Measurements from ENCODE around the gene NT5DC2. TPM values are rescaled to one million over a fixed set of nuclear protein-coding genes. Genes with fewer than 3 reads are reported as not detected.

The NT5DC2 gene
- polyA plus RNA-seq, 1 experiment = 97.9 TPM

- H3K27ac ChIP-seq (ENCODE audit: low read depth, low read length) = no peak overlapping the region
- no peaks in the 10 kb centered on the region; the same call in 1 of the 2 replicates for H3K9me3 ChIP-seq (ENCODE audit: control insufficient read depth, insufficient read depth, low read length)
- ChIA-PET POLR2A (no interaction called here), CTCF (no interaction called here)
- no peak overlapping the region for H3K4me3 ChIP-seq (ENCODE audit: low read depth, low read length)
- no peaks in the 10 kb centered on the region for H3K27me3 ChIP-seq (ENCODE audit: control insufficient read depth, insufficient read depth, low read length)
- TF ChIP-seq CTCF (IDR thresholded peaks at IDR 0.05; ENCODE audit: low read depth, low read length) = no peak
- no peak for DNase-seq (ENCODE audit: low read depth, low spot score)
Observed at GRCh38 chr3:52503788-52504424, 29.8 kb downstream of the NT5DC2 start.

- H3K4me3 ChIP-seq (ENCODE audit: low read depth, low read length) = no peak overlapping the region
- CTCF ChIA-PET = no interaction called here
- H3K9me3 ChIP-seq (ENCODE audit: control insufficient read depth, insufficient read depth, low read length) = no peaks in the 10 kb centered on the region; the same call in 1 of the 2 replicates
- POLR2A ChIA-PET = interaction anchor here (0.7 kb wide), 1 partner anchor 9 kb away, joined by 3 read pairs; no protein-coding TSS in a partner anchor
- no peak for TF ChIP-seq CTCF (IDR thresholded peaks at IDR 0.05; ENCODE audit: low read depth, low read length)
- H3K27ac ChIP-seq (ENCODE audit: low read depth, low read length) = no peak overlapping the region
- no peak for DNase-seq (ENCODE audit: low read depth, low spot score)
- H3K27me3 ChIP-seq (ENCODE audit: control insufficient read depth, insufficient read depth, low read length) = no peaks in the 10 kb centered on the region
Observed at GRCh38 chr3:52502808-52503350, 30.8 kb downstream of the NT5DC2 start.

GRCh38 chr3:52502001-52502400 is 31.7 kb downstream of the NT5DC2 start:
- Histone ChIP-seq H3K27ac (ENCODE audit: low read depth, low read length) (no peak overlapping the region), H3K27me3 (ENCODE audit: control insufficient read depth, insufficient read depth, low read length) (no peaks in the 10 kb centered on the region), H3K9me3 (ENCODE audit: control insufficient read depth, insufficient read depth, low read length) (no peaks in the 10 kb centered on the region; the same call in 1 of the 2 replicates), H3K4me3 (ENCODE audit: low read depth, low read length) (no peak overlapping the region)
- no peak for DNase-seq (ENCODE audit: low read depth, low spot score)
- ChIA-PET CTCF (no interaction called here), POLR2A (interaction anchor here (0.6 kb wide), 1 partner anchor 41 kb away, joined by 6 read pairs; no protein-coding TSS in a partner anchor)
- no peak for TF ChIP-seq CTCF (IDR thresholded peaks at IDR 0.05; ENCODE audit: low read depth, low read length)

GRCh38 chr3:52501046-52501445 is 32.6 kb downstream of the NT5DC2 start:
- ChIA-PET POLR2A (no interaction called here), CTCF (no interaction called here)
- DNase-seq (ENCODE audit: low read depth, low spot score) = no peak
- no peak for TF ChIP-seq CTCF (IDR thresholded peaks at IDR 0.05; ENCODE audit: low read depth, low read length)
- no peaks in the 10 kb centered on the region; the same call in 1 of the 2 replicates for H3K9me3 ChIP-seq (ENCODE audit: control insufficient read depth, insufficient read depth, low read length)
- H3K4me3 ChIP-seq (ENCODE audit: low read depth, low read length) = no peak overlapping the region
- no peak overlapping the region for H3K27ac ChIP-seq (ENCODE audit: low read depth, low read length)
- no peaks in the 10 kb centered on the region for H3K27me3 ChIP-seq (ENCODE audit: control insufficient read depth, insufficient read depth, low read length)

Measured in AG04450 (cell line).